GM18858 (cell line): ENCODE measurements around the gene TAMALIN.
"Not testable (repeated sequence)": the region's sequence is repeated elsewhere in the genome, so short reads cannot be mapped to it uniquely, and the experiment has no call there.

Experiments
- ATAC-seq: cut with Tn5 transposase; IDR thresholded peaks from one replicate; pipeline ENCODE4 v1.9.1; 2021; ENCODE audit not compliant: unreplicated experiment

Gene TAMALIN

GRCh38 chr12:52006726-52007157, at the start of gene TAMALIN:
TAMALIN (plus strand) TSS chr12:52006946; CDS start chr12:52007020, 74 bp downstream.
- no peak for ATAC-seq

GRCh38 chr12:51958542-51958941, 48.2 kb upstream of the TAMALIN start:
- no peak for ATAC-seq

- no peak for ATAC-seq
Observed at GRCh38 chr12:51959211-51959610, 47.5 kb upstream of the TAMALIN start.

GRCh38 chr12:51959921-51960320, 46.8 kb upstream of the TAMALIN start:
- ATAC-seq = no peak

GRCh38 chr12:51960488-51960887, 46.3 kb upstream of the TAMALIN start:
- no peak for ATAC-seq

GRCh38 chr12:51960890-51961289, 45.9 kb upstream of the TAMALIN start:
- no peak for ATAC-seq

GRCh38 chr12:51961834-51962233, 44.9 kb upstream of the TAMALIN start:
- ATAC-seq = no peak

- ATAC-seq = no peak
Observed at GRCh38 chr12:51962737-51963136, 44.0 kb upstream of the TAMALIN start.

GRCh38 chr12:51963477-51963876, 43.3 kb upstream of the TAMALIN start:
- ATAC-seq = no peak

GRCh38 chr12:51969643-51970042, 37.1 kb upstream of the TAMALIN start:
- no peak for ATAC-seq

GRCh38 chr12:51970904-51971646, 35.7 kb upstream of the TAMALIN start:
- ATAC-seq = peak; percentile 90

GRCh38 chr12:51971679-51972421, 34.9 kb upstream of the TAMALIN start:
- ATAC-seq = peak; percentile 34

- ATAC-seq = no peak
Observed at GRCh38 chr12:51972422-51972812, 34.3 kb upstream of the TAMALIN start.

GRCh38 chr12:51972849-51973273, 33.9 kb upstream of the TAMALIN start:
- ATAC-seq = no peak

GRCh38 chr12:51973560-51973959, 33.2 kb upstream of the TAMALIN start:
- ATAC-seq = no peak

GRCh38 chr12:51974646-51975045, 32.1 kb upstream of the TAMALIN start:
- no peak for ATAC-seq

- ATAC-seq = no peak
Observed at GRCh38 chr12:51975196-51975595, 31.6 kb upstream of the TAMALIN start.

GRCh38 chr12:51976376-51977160, 30.2 kb upstream of the TAMALIN start:
- ATAC-seq = no peak

- ATAC-seq = no peak
Observed at GRCh38 chr12:51977320-51977753, 29.4 kb upstream of the TAMALIN start.

GRCh38 chr12:51979306-51979705, 27.4 kb upstream of the TAMALIN start:
- ATAC-seq = not testable (repeated sequence)

GRCh38 chr12:51980051-51980808, 26.5 kb upstream of the TAMALIN start:
- peak; percentile 59 for ATAC-seq
